GM10266 (cell line): ENCODE data around the gene VANGL2.

ENCODE experiments used
- DNase-seq: peaks from one replicate; pipeline ENCODE4 v3.0.0; 2012; ENCODE audit errors: extremely low spot score
- TF ChIP-seq, protein P1 (sequence below): IDR thresholded peaks from 2 replicates; pipeline ENCODE4 v1.5.1; 2012; ENCODE audit warnings: mild to moderate bottlenecking, low read depth; ENCODE audit not compliant: control insufficient read depth, insufficient read depth; ENCODE audit errors: missing control alignments

VANGL2 gene

DNA sequence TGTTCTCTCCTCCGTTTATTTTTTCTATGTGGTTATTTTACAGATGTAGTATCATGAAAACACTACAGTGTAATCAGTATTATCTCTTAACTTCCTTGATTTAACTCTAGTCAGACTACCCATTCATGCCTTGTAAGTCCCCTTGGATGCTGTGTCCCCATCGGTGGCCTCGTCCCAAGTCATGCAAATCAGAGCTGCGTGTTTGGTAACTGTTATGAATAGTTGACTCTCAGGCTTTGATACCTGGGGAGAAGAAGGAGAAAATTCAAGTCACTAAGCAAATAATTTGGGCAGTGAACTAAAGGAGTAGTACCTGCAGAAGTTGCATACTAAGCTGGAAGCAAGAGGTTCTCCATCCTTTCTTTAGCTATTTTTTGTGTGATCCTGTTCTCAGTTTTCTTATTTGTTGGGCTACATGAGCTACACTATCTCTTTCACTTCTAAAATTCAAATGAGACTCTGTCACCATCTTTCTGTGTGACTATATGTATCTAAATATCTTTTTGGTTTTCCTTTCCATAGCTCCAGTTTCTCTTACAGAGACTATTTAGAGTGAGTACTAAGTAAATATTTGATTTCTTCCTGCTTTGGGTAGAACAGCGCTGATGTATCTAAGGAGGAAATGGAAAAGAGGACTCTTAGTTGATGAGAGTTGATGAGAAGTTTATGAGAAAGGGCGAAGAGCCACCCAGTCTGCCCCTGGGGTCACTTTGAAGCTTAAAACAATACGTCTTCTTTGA, 50.9 kb downstream of the VANGL2 start:
- no peak for DNase-seq
- TF ChIP-seq, protein P1, sequence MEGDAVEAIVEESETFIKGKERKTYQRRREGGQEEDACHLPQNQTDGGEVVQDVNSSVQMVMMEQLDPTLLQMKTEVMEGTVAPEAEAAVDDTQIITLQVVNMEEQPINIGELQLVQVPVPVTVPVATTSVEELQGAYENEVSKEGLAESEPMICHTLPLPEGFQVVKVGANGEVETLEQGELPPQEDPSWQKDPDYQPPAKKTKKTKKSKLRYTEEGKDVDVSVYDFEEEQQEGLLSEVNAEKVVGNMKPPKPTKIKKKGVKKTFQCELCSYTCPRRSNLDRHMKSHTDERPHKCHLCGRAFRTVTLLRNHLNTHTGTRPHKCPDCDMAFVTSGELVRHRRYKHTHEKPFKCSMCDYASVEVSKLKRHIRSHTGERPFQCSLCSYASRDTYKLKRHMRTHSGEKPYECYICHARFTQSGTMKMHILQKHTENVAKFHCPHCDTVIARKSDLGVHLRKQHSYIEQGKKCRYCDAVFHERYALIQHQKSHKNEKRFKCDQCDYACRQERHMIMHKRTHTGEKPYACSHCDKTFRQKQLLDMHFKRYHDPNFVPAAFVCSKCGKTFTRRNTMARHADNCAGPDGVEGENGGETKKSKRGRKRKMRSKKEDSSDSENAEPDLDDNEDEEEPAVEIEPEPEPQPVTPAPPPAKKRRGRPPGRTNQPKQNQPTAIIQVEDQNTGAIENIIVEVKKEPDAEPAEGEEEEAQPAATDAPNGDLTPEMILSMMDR, result no peak

DNA sequence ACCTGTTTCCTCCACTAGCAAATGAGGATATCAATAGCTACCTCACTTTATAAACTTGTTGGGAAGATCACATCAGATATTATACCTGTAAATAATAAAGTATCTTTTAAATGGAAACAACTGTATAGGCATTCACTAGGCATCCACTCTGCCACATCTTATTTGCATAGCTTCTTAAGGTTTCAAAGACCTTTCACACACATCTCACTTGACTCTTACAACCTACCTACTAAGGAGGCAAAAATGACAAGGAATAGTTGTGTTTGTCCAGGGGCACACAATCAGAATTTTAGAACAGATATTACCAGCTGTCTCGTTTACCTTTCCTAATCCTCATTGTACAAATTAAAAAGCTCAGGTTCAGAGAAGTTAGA, 51.5 kb downstream of the VANGL2 start:
- TF ChIP-seq, protein P1, result no peak
- no peak for DNase-seq

DNA sequence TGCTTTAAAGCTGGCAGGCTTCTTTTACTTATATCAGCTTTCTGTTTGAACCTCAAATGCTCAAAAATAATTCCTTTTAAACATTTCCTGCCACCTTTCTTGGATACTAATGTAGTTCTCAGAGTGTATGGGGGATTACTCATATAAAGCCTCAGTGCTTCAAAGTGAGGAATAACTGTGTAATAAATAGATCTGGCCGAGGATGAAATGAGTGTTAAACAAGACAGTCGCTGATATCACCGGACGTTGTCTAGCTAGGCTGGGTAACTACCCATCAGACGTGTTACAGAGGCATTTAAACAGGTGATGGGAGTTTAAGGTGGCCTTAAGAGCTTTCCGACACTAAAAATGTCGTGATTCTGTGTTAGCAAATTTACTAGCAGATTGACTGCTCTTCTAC, 53.1 kb downstream of the VANGL2 start:
- DNase-seq, result no peak
- TF ChIP-seq, protein P1, result no peak

DNA sequence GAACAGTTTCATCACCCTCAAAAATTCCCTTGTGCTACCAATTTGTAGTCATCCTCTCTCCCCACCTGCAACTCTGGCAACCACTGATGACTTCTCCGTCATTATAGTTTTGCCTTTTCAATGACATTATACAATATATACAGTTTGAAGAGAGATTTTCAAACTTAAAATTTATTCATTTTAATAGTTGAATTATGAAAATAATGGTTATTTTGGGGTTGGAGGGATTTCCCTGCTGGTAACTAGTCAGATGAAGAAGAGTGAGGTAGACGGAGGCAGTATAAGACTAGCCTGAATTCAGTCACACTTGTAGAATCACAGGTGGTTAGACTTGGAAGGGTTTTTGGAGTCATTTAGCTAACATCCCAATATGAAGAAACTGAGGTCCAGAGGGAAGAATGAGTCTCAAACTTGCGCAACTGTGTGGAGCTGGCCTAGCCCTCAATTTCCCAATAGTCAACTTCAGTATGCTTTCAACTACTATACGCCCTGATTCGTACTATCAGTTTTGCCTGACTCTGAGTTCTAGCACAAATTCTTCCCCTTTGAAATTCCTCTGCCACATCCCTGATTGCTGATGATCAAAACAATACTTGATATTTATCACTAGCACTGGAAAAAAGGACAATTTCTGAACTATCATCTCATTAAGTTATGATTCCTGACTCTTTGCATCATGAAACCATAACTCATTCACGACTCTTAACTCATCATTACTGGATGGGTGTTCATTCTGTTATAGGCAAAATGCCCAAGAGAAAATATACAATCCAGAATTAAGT, 54.2 kb downstream of the VANGL2 start:
- no peak for DNase-seq
- TF ChIP-seq, protein P1, result no peak

DNA sequence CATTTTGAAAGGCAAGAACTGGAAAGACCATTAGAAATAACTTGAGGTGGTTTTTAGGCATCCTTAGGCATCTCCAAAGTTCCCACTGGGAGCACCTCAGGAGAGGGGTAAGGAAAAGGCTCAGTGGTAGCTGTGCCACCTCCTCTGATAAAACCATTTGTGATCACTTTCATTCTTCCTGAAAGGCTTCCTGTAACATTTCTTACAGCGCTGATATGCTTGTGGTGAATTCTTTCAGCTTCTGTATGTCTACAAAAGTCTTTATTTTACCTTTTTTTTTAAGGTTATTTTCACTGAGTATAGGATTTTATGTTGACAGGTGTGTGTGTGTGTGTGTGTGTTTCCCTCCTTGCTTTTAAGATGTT, 54.8 kb downstream of the VANGL2 start:
- DNase-seq, result no peak
- TF ChIP-seq, protein P1, result no peak

DNA sequence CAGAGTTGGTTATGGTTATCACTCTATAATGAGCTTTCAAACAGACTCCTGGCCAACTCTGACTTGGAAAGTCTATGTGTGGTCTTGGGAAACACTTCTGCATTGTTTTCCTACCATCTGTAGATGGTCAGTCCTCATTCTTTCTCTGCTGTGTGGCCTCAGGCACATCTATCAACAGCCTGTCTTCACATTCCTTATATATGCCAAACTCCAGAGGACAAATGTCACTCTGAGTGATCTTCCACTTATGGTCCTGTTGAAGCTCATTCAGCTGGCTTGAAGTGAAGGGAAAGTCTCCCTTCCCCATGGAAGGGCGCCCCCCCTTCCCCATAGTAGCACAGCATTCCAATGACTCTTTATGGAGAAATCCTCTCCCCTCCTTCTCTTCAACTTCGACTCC, 58.7 kb downstream of the VANGL2 start:
- TF ChIP-seq, protein P1, result no peak
- no peak for DNase-seq

DNA sequence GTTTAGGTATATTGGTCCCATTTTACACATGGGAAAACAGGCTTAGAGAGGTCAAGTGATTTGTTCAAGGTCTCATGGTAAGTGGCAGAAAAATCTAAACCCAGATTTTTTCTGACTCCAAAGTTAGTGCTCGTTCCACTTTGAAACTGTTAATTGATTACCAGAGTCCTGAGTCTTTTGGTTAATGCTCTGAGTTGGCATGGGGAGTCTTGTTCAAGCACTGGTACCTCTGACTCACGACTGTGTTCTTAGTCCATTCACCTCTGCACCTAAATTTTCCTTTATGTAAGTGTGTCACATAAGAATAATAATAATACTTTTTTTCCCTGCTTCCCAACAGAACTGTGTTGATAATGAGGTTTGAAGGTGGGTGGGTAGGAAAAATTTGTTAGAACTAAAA, 59.3 kb downstream of the VANGL2 start:
- TF ChIP-seq, protein P1, result no peak
- DNase-seq, result no peak
